K562 (cell line): ENCODE data around the gene KRTAP17-1.
"Not testable (repeated sequence)": the region's sequence is repeated elsewhere in the genome, so short reads cannot be mapped to it uniquely, and the experiment has no call there.

ENCODE experiments used
- BDP1 ChIP-seq: IDR thresholded peaks from 3 replicates; pipeline ENCODE4 v1.6.1; 2011; ENCODE audit not compliant: insufficient read length, insufficient read depth
- CTCF ChIP-seq, 3 experiments: IDR thresholded peaks in 2 of 3; conservative IDR thresholded peaks in 1 of 3; 2 replicates each; pipeline ENCODE4 v1.5.1; 2011 to 2012; ENCODE audit warnings: low read length in 3 of 3, mild to moderate bottlenecking in 3 of 3, control low read depth in 2 of 3, improper control_type of control experiment in 1 of 3, inconsistent platforms in 1 of 3, low read depth in 1 of 3, mixed read lengths in 1 of 3, moderate library complexity in 1 of 3; ENCODE audit not compliant: insufficient read depth in 2 of 3
- DIDO1 ChIP-seq: fragments of 450-650 bp; IDR thresholded peaks from 2 replicates; pipeline ENCODE4 v1.6.1; 2016; ENCODE audit warnings: low read depth, missing biosample characterization, missing genetic modification characterization
- EP300 ChIP-seq: IDR thresholded peaks from 2 replicates; pipeline ENCODE4 v1.6.1; 2012; ENCODE audit warnings: low read length, improper control_type of control experiment
- L3MBTL2 ChIP-seq: fragments of 450-650 bp; IDR thresholded peaks from 2 replicates; pipeline ENCODE4 v1.6.1; 2016; ENCODE audit warnings: mild to moderate bottlenecking, moderate library complexity
- POLR2H ChIP-seq: IDR thresholded peaks from 2 replicates; pipeline ENCODE4 v1.6.1; 2016; ENCODE audit warnings: missing genetic modification characterization, low read depth, mild to moderate bottlenecking, control low read depth, missing compliant biosample characterization, moderate library complexity
- RAD51 ChIP-seq: fragments of 450-650 bp; IDR thresholded peaks from 2 replicates; pipeline ENCODE4 v1.7.1; 2016; ENCODE audit warnings: low read depth, mild to moderate bottlenecking, borderline replicate concordance
- ZNF668 ChIP-seq: fragments of 250-450 bp; sonication (Bioruptor Pico); IDR thresholded peaks from 2 replicates; pipeline ENCODE4 v1.8.0; 2022; ENCODE audit warnings: mild to moderate bottlenecking, inconsistent platforms
- TF ChIP-seq, protein P1 (sequence below): fragments of 250-450 bp; sonication (Bioruptor Pico); IDR thresholded peaks from 2 replicates; pipeline ENCODE4 v1.5.0; 2021; ENCODE audit warnings: mild to moderate bottlenecking, borderline replicate concordance

DNA sequence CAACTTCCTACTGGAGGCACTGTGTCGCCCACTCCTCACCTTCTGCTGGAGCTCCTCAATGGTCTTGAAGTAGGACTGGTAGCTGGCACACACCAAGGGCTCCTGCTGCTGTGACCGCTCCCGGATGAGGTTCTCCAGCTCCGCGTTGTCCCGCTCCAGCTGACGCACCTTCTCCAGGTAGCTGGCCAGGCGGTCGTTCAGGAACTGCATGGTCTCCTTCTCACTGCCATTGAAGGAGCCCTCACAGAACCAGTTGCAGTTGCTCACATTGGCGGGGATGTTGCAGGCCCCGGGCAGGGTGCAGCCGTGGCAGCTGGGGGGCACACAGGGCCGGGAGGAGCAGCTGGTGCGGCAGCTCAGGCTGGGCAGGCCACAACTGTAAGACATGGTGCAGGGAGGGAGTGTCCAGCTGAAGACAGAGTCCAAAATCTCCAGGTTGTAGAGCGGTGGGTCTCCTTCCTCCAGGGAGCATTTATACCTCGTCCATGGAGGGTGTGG is 34.9 kb upstream of the KRTAP17-1 start, which contains the start of gene KRT33A:
- not testable (repeated sequence) for TF ChIP-seq DIDO1; CTCF (IDR thresholded peaks at IDR 0.05 in 2 of 3, conservative IDR thresholded peaks at IDR 0.05 in 1 of 3; ENCODE audit: insufficient read depth in 2 of 3, low read depth in 1 of 3, low read length in 3 of 3); L3MBTL2; RAD51; ZNF668; POLR2H (tag); EP300; BDP1
- TF ChIP-seq, protein P1, sequence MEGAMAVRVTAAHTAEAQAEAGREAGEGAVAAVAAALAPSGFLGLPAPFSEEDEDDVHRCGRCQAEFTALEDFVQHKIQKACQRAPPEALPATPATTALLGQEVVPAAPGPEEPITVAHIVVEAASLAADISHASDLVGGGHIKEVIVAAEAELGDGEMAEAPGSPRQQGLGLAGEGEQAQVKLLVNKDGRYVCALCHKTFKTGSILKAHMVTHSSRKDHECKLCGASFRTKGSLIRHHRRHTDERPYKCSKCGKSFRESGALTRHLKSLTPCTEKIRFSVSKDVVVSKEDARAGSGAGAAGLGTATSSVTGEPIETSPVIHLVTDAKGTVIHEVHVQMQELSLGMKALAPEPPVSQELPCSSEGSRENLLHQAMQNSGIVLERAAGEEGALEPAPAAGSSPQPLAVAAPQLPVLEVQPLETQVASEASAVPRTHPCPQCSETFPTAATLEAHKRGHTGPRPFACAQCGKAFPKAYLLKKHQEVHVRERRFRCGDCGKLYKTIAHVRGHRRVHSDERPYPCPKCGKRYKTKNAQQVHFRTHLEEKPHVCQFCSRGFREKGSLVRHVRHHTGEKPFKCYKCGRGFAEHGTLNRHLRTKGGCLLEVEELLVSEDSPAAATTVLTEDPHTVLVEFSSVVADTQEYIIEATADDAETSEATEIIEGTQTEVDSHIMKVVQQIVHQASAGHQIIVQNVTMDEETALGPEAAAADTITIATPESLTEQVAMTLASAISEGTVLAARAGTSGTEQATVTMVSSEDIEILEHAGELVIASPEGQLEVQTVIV (CRISPR knock-in tag), result not testable (repeated sequence)
